A204.1 (cell line): ENCODE data around the gene EID3.
"Not testable (repeated sequence)": the region's sequence is repeated elsewhere in the genome, so short reads cannot be mapped to it uniquely, and the experiment has no call there.

Source experiments
- FAIRE-seq: peaks from 2 replicates; lab custom pipeline; 2012; peaks lifted over from hg19 to GRCh38; lab: Jason Lieb, UNC

Gene EID3

DNA sequence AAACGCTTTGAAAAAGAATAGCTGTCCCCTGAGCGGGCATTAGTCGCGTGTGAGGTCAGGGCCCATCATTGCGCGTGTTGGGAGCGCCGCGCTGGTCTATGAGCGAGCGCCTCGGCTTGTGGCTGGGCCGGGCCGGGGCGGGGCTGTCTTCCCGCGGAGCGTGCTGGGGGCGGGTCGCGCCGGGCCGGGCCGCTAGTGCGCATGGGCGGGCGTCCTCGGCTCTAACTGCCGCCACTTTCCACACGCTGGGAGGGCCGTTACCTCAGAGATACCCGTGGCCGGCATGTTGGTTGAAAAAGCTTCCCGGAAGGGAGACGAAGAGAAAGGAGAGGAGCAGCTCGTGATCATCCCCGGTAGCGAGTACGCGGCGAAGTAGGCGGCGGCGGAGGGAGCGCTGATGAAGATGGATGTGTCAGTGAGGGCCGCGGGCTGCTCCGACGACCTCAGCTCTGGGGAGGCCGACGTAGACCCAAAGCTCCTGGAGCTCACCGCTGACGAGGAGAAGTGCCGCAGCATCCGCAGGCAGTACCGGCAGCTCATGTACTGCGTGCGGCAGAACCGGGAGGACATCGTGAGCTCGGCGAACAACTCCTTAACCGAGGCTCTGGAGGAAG lies at the start of gene EID3:
Gene EID3, plus strand, starts transcription at position 202 of the 614 bp plus-strand sequence. Its CDS starts 196 bp downstream, at position 398.
- FAIRE-seq, result no peak

- no peak for FAIRE-seq
Observed at GRCh38 chr12:104257913-104258472, 45.5 kb upstream of the EID3 start.

DNA sequence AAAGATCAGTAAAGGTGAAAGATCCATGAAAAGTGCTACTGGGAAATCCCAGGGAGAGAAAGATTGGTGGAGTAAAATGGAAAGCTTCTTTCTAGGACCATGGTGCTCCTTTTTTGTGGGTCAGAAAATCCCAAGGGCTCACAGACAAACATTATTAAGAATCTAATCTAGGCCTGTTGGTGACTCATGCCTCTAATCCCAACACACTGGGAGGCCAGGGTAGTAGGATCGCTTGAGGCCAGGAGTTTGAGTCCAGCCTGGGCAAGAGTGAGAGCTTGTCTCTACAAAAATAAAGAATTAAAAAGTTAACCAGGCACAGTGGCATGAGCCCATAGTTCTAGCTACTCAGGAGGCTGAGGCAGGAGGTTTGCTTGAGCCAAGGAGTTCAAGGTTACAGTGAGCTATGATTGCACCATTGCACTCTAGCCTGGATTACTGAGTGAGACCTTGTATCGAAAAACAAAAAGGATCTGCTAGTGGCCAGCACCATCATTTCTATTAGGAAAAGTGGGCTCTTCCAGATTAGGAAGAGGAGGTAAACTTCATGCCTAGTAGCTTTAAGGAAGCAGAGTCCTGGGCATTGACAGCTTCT lies 45.0 kb upstream of the EID3 start:
- no peak for FAIRE-seq

- no peak for FAIRE-seq
Observed at GRCh38 chr12:104263026-104263425, 40.5 kb upstream of the EID3 start.

- no peak for FAIRE-seq
Observed at GRCh38 chr12:104263580-104264358, 39.8 kb upstream of the EID3 start.

- FAIRE-seq, result not testable (repeated sequence)
Observed at GRCh38 chr12:104265436-104265835, 38.1 kb upstream of the EID3 start.

DNA sequence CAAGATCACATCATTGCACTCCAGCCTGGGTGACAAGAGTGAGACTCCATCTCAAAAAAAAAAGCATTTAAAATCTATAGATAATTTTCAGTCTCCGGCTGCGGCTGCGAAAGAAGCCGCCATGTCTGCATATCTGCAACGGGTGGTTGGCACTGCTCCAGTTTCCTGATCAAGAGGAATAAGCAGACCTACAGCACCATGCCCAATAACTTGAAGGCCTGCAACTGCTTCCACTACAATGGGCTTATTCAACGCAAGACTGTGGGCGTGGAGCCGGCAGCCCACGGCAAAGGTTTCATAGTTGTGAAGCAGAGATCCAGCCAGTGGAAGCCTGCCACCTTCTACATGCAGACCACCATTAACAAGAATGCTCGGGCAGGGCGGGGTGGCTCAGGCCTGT lies 30.6 kb upstream of the EID3 start:
- no peak for FAIRE-seq

DNA sequence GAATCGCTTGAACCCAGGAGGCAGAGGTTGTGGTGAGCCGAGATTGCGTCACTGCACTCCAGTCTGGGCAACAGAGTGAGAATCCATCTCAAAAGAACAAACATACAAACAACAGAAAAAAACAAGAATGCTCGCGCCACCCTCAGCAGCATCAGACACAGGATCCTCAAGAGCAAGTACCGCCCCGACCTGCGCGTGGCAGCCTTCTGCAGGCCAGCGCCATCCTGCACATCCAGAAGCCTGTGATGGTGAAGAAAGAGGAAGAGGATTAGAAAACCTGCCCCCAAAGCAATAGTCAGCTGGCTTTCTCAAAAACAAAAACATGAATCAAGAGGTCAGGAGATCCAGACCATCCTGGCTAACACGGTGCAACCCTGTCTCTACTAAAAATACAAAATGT lies 30.0 kb upstream of the EID3 start:
- FAIRE-seq, result no peak

GRCh38 chr12:104274811-104275210 lies 28.7 kb upstream of the EID3 start:
- FAIRE-seq, result no peak

DNA sequence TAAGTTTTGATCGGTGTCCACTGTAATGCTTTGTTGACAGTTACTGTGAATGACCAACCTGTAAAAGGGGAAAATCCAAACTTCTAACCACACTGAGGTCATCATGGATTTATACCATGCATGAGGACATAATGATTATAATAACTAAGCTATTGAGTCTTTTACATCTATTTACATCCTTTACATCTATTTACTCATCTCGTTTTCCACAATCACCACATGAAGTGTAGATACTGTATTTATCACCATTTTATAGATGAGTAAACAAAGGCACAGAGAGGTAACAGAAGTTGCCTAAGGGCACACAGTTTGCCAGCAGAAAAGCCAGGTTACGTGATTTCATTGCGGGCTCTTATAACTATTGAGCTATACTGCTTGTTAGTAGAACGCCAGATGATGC lies 27.9 kb upstream of the EID3 start:
- no peak for FAIRE-seq

- FAIRE-seq, result no peak
Observed at GRCh38 chr12:104276273-104277131, 27.0 kb upstream of the EID3 start.

- no peak for FAIRE-seq
Observed at GRCh38 chr12:104279164-104279563, 24.4 kb upstream of the EID3 start.

GRCh38 chr12:104280111-104280510 lies 23.4 kb upstream of the EID3 start:
- no peak for FAIRE-seq

- no peak for FAIRE-seq
Observed at GRCh38 chr12:104280717-104281458, 22.7 kb upstream of the EID3 start.

DNA sequence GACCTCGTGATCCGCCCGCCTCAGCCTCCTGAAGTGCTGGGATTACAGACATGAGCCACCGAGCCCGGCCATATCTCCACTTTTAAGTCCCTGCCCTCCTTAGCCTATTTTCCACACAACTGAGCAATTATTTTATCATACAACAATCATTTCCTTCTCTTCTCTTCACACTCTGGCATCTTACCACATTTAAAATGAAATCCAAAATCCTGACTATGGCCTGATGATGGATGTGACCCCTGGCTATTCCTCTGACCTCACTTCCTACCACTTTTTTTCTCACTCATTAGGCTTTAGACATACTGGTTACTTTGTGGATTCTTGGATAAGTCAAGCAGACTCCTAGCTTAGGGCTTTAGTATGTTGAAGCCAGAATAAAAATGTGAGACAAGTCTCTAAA lies 21.9 kb upstream of the EID3 start:
- no peak for FAIRE-seq

GRCh38 chr12:104282109-104282508 lies 21.4 kb upstream of the EID3 start:
- FAIRE-seq, result no peak

GRCh38 chr12:104285740-104286515 lies 17.6 kb upstream of the EID3 start:
- no peak for FAIRE-seq

GRCh38 chr12:104286516-104287482 lies 16.7 kb upstream of the EID3 start:
- FAIRE-seq, result peak; percentile 41

DNA sequence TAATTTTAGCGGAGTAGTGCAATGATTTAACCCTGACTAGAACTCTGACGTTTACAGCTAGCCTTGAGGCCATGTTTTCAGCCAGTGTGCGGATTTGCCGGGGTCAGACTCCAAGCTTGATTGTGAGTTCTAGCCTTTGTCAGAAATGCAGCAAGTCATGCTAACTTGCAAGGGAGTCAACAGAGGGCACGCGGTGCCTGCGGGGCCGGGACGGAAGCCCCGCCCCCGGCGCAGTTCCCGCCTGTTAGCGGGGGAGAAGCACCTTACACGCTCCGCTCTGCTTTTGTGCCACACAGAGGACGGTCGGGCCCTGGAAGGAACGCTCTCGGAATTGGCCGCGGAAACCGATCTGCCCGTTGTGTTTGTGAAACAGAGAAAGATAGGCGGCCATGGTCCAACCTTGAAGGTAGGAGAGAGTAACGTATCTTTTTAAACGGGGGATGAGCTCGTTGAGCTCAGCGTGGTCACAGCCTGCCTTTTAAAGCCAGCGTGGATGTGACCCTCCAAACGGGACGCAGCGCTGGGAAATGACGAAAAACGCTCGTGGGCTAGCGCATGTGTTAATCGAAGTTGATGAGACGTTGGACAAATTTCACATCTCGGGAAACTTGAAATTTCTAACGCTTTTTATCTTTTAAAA lies 14.8 kb upstream of the EID3 start:
- no peak for FAIRE-seq
